GM12878 (cell line): ENCODE measurements around the gene ABCC4. TPM values are rescaled to one million over a fixed set of nuclear protein-coding genes. Genes with fewer than 3 reads are reported as not detected.

Experiments
- ATAC-seq: fragments of 200-7000 bp; cut with Tn5 transposase; 3 replicates; pipeline ENCODE4 v1.9.1; 2020; ENCODE audit warnings: mild to moderate bottlenecking, moderate library complexity
- BruUV-seq: library from RNA; stranded (reverse); fragments of 400-500 nt; replicated peaks from 2 replicates; lab custom pipeline; 2021; lab: Mats Ljungman, UMichigan
- CTCF ChIA-PET: fragments of 300-600 bp; sonication (Branson Sonifier 250); formaldehyde crosslinking; extraction: SDS; loops from one replicate; lab custom pipeline; 2021; ENCODE audit warnings: inconsistent platforms; lab: Yijun Ruan, JAX
- POLR2A ChIA-PET: fragments of 350-600 bp; formaldehyde crosslinking; extraction: SDS; loops from one replicate; lab custom pipeline; 2021; ENCODE audit warnings: inconsistent platforms; lab: Charles Lee
- RAD21 ChIA-PET: fragments of 300-600 bp; sonication (Branson Sonifier 250); formaldehyde crosslinking; loops from one replicate; lab custom pipeline; 2023; ENCODE audit warnings: antibody characterized with exemption; ENCODE audit not compliant: unreplicated experiment; lab: Charles Lee
- SMC1A ChIA-PET: fragments of 300-600 bp; sonication (Branson Sonifier 250); formaldehyde crosslinking; loops from one replicate; lab custom pipeline; 2023; ENCODE audit not compliant: unreplicated experiment, uncharacterized antibody; lab: Charles Lee
- DNase-seq: peaks from one replicate; pipeline ENCODE4 v3.0.0-alpha.2; 2011; ENCODE audit warnings: low read depth, low spot score
- FAIRE-seq: peaks from 3 replicates; lab custom pipeline; 2011; peaks lifted over from hg19 to GRCh38; lab: Jason Lieb, UNC
- H2AFZ ChIP-seq: 2 replicates; pipeline ENCODE4 v1.6.0; 2011; ENCODE audit warnings: low read depth, low read length, control low read depth; ENCODE audit not compliant: control insufficient read depth
- H3K27ac ChIP-seq: 2 replicates; pipeline ENCODE4 v1.5.1; 2011; ENCODE audit warnings: control low read depth; ENCODE audit not compliant: control insufficient read depth, insufficient read depth
- H3K27me3 ChIP-seq, 2 experiments: replicated peaks in 1 of 2; 2 replicates each; pipeline versions ENCODE4 v1.6.0 to v1.6.1; 2011; ENCODE audit warnings: low read length in 1 of 2; ENCODE audit not compliant: control insufficient read depth in 2 of 2, insufficient read depth in 2 of 2
- H3K36me3 ChIP-seq, 2 experiments: 2 replicates each; pipeline ENCODE4 v1.5.1; 2011; ENCODE audit warnings: low read length in 1 of 2; ENCODE audit not compliant: control insufficient read depth in 2 of 2, insufficient read depth in 2 of 2
- H3K4me1 ChIP-seq: 2 replicates; pipeline ENCODE4 v1.6.1; 2011; ENCODE audit warnings: mild to moderate bottlenecking, low read length, moderate library complexity, mixed read lengths; ENCODE audit not compliant: control insufficient read depth, insufficient read depth
- H3K4me2 ChIP-seq: 2 replicates; pipeline ENCODE4 v1.6.0; 2011; ENCODE audit warnings: control low read depth; ENCODE audit not compliant: control insufficient read depth, insufficient read depth
- H3K4me3 ChIP-seq: fragments of 200-600 bp; sonication (generic); 2 replicates; pipeline ENCODE4 v1.5.1; 2016
- H3K79me2 ChIP-seq: 2 replicates; pipeline ENCODE4 v1.6.0; 2011; ENCODE audit warnings: low read length; ENCODE audit not compliant: control insufficient read depth, insufficient read depth
- H3K9ac ChIP-seq: 2 replicates; pipeline ENCODE4 v1.8.0; 2011; ENCODE audit warnings: low read length, control low read depth, mixed read lengths; ENCODE audit not compliant: control insufficient read depth, insufficient read depth
- H3K9me3 ChIP-seq: replicated peaks from 3 replicates; pipeline ENCODE4 v1.5.1; 2011; ENCODE audit warnings: mild to moderate bottlenecking, low read length; ENCODE audit not compliant: control insufficient read depth, insufficient read depth
- H4K20me1 ChIP-seq: 2 replicates; pipeline ENCODE4 v1.6.0; 2011; ENCODE audit not compliant: control insufficient read depth, insufficient read depth
- BCL3 ChIP-seq: IDR thresholded peaks from 2 replicates; pipeline ENCODE4 v1.6.1; 2011; ENCODE audit warnings: borderline replicate concordance, low read depth, mild to moderate bottlenecking, moderate library complexity, low read length; ENCODE audit not compliant: insufficient read depth, poor library complexity, severe bottlenecking
- E2F8 ChIP-seq: fragments of 450-650 bp; IDR thresholded peaks from 2 replicates; pipeline ENCODE4 v1.6.1; 2018; ENCODE audit warnings: mild to moderate bottlenecking, low read depth, moderate library complexity; ENCODE audit not compliant: partially characterized antibody
- GABPA ChIP-seq: IDR thresholded peaks from 2 replicates; pipeline ENCODE4 v1.6.1; 2014; ENCODE audit warnings: antibody characterized with exemption, low read depth, mild to moderate bottlenecking, inconsistent platforms
- KAT2A ChIP-seq: conservative IDR thresholded peaks from 2 replicates; pipeline ENCODE4 v1.6.1; 2011; ENCODE audit warnings: low read depth, low read length; ENCODE audit not compliant: control insufficient read depth
- MTA2 ChIP-seq: fragments of 450-650 bp; IDR thresholded peaks from 2 replicates; pipeline ENCODE4 v1.6.1; 2016; ENCODE audit warnings: low read depth, mild to moderate bottlenecking, moderate library complexity
- NFIC ChIP-seq: IDR thresholded peaks from 2 replicates; pipeline ENCODE4 v1.6.1; 2012; ENCODE audit warnings: low read depth, mild to moderate bottlenecking, inconsistent platforms, low read length, moderate library complexity
- SPI1 ChIP-seq: IDR thresholded peaks from 2 replicates; pipeline ENCODE4 v1.6.1; 2011; ENCODE audit warnings: low read depth, mild to moderate bottlenecking, low read length, moderate library complexity, borderline replicate concordance; ENCODE audit not compliant: insufficient read depth
- YY1 ChIP-seq: IDR thresholded peaks from 2 replicates; pipeline ENCODE4 v1.6.1; 2011; ENCODE audit warnings: low read depth, mild to moderate bottlenecking, low read length
- ZNF274 ChIP-seq: IDR thresholded peaks from one replicate; pipeline ENCODE4 v1.8.0; 2011; ENCODE audit not compliant: insufficient read length, insufficient read depth
- WGBS: methylation state at CpG from one replicate; pipeline ENCODE4 v1.1.6; 2016; ENCODE audit warnings: low lambda C conversion rate; ENCODE audit not compliant: insufficient replicate concordance, insufficient coverage; ENCODE audit errors: missing lambda C conversion rate; 5-methylcytosine and 5-hydroxymethylcytosine counted together
- in situ Hi-C: fragments of 300-500 bp; cut with MboI; formaldehyde crosslinking; loops from 9 replicates; pipeline ENCODE4 v1.14.3; 2018; ENCODE audit warnings: mixed read lengths
- intact Hi-C: fragments of 100-400 bp; cut with micrococcal nuclease; formaldehyde crosslinking; loops from one replicate; pipeline ENCODE4 v1.14.2; 2022; ENCODE audit not compliant: unreplicated experiment
- polyA plus RNA-seq, 11 experiments: library from polyadenylated mRNA; depleted of rRNA in 4 of 11; unstranded in 6 of 11; stranded (reverse) in 5 of 11; fragments of >200 nt; fragmentation: Nextera tagmentation in 4 of 11; fragmentation: Illumina TruSeq in 1 of 11; extraction: Ambion mirVana in 4 of 11; extraction: Trizol in 1 of 11; gene quantifications; 1 replicate in 1 of 11; 2 replicates in 10 of 11; pipeline versions ENCODE4 v1.2.1 to v1.2.3, GENCODE V29; 2011 to 2016; ENCODE audit warnings: inconsistent platforms in 2 of 11, missing spikeins in 2 of 11, low read depth in 1 of 11
- total RNA-seq, 4 experiments: library from RNA; depleted of rRNA in 3 of 4; stranded (reverse); fragments of >200 nt in 3 of 4; fragmentation: Illumina TruSeq in 1 of 4; extraction: Trizol in 1 of 4; gene quantifications; 2 replicates each; pipeline versions ENCODE4 v1.2.1 to v1.2.3, GENCODE V29; 2013 to 2021

Gene ABCC4
- total and polyA plus RNA-seq, 10 of the 15 experiments (the other 5 are each of a cell fraction or from before 2014, with no cell fraction given) = 7.2 to 44.4 (median 24.1) TPM

- CTCF ChIA-PET = no interaction called here
- WGBS = 100% methylated on average over 3 of the region's 3 CpGs
- H3K4me3 ChIP-seq = no peak overlapping the region
Measured at GRCh38 chr13:95060014-95060519, 241.2 kb downstream of the ABCC4 start.

More at GRCh38 chr13:95060014-95060519, 241.2 kb downstream of the ABCC4 start:
- TF ChIP-seq GABPA (no peak), E2F8 (no peak), MTA2 (no peak), SPI1 (no peak), KAT2A (no peak), ZNF274 (no peak), NFIC (no peak), BCL3 (no peak), YY1 (no peak)
- no peaks in the 10 kb centered on the region for H4K20me1 ChIP-seq
- no TSS peak for BruUV-seq
- intact Hi-C loops = no loop called here
- RAD21 ChIA-PET = no interaction called here
- H3K9ac ChIP-seq = no peak overlapping the region
- H3K4me2 ChIP-seq = no peak overlapping the region
- no peaks in the 10 kb centered on the region for H3K79me2 ChIP-seq
- no peaks in the 10 kb centered on the region for H3K27me3 ChIP-seq
- H3K9me3 ChIP-seq = no peaks in the 10 kb centered on the region
- no peak for DNase-seq
- FAIRE-seq = no peak
- POLR2A ChIA-PET = no interaction called here
- SMC1A ChIA-PET = no interaction called here
- no peak for ATAC-seq
- no peak overlapping the region for H2AFZ ChIP-seq
- no peak overlapping the region for H3K27ac ChIP-seq
- in situ Hi-C loops = no loop called here
- no peaks in the 10 kb centered on the region for H3K36me3 ChIP-seq
- H3K4me1 ChIP-seq = no peaks in the 10 kb centered on the region
